Gastroesophageal sphincter (tissue), 3 donors: ENCODE measurements around the gene UXT.

Experiments
- CTCF ChIP-seq, 4 experiments: fragments of 200-600 bp in 2 of 4; fragments of 450-650 bp in 2 of 4; sonication (generic) in 1 of 4; IDR thresholded peaks; one replicate each; pipeline ENCODE4 v1.5.1; 2017 to 2019; ENCODE audit warnings: antibody characterized with exemption in 4 of 4, mild to moderate bottlenecking in 2 of 4, moderate library complexity in 2 of 4
- EP300 ChIP-seq: sonication (generic); formaldehyde crosslinking; IDR thresholded peaks from one replicate; pipeline ENCODE4 v1.6.1; 2017; ENCODE audit warnings: antibody characterized with exemption, mild to moderate bottlenecking
- POLR2A ChIP-seq, 2 donors: fragments of 450-650 bp; IDR thresholded peaks; one replicate each; pipeline ENCODE4 v1.6.1; 2017; ENCODE audit warnings: antibody characterized with exemption in 2 of 2, mild to moderate bottlenecking in 2 of 2, moderate library complexity in 1 of 2
- POLR2AphosphoS5 ChIP-seq: sonication (generic); formaldehyde crosslinking; IDR thresholded peaks from one replicate; pipeline ENCODE4 v1.6.1; 2017; ENCODE audit warnings: antibody characterized with exemption

GRCh38 chrX:47690175-47690574 is 31.2 kb upstream of the UXT start:
- TF ChIP-seq EP300 (no peak), POLR2A (IDR thresholded peaks at IDR 0.05) (no peak), CTCF (IDR thresholded peaks at IDR 0.05) (no peak), POLR2AphosphoS5 (no peak)
